ENCODE data around the gene ADGRG6.

The ADGRG6 gene

GRCh38 chr6:142385352-142385751, 83.5 kb downstream of the ADGRG6 start:
- no peaks in the 10 kb centered on the region for H3K27me3 ChIP-seq (replicated peaks; ENCODE audit: control insufficient read depth, insufficient read depth, low read length)
- no peak for TF ChIP-seq CTCF (IDR thresholded peaks at IDR 0.05; ENCODE audit: insufficient read depth, low read length, poor library complexity, severe bottlenecking)
- H3K36me3 ChIP-seq (ENCODE audit: control insufficient read depth, insufficient read depth, low read length) = no peaks in the 10 kb centered on the region
- no peak overlapping the region for H3K4me3 ChIP-seq (replicated peaks; ENCODE audit: low read depth, low read length)
- no peak for DNase-seq (ENCODE audit: extremely low read depth, insufficient read length)

- H3K27me3 ChIP-seq (replicated peaks; ENCODE audit: control insufficient read depth, insufficient read depth, low read length) = no peaks in the 10 kb centered on the region
- TF ChIP-seq CTCF (IDR thresholded peaks at IDR 0.05; ENCODE audit: insufficient read depth, low read length, poor library complexity, severe bottlenecking) = no peak
- no peak for DNase-seq (ENCODE audit: extremely low read depth, insufficient read length)
- H3K36me3 ChIP-seq (ENCODE audit: control insufficient read depth, insufficient read depth, low read length) = no peaks in the 10 kb centered on the region
- no peak overlapping the region for H3K4me3 ChIP-seq (replicated peaks; ENCODE audit: low read depth, low read length)
Observed at GRCh38 chr6:142386657-142387056, 84.8 kb downstream of the ADGRG6 start.

- no peaks in the 10 kb centered on the region for H3K27me3 ChIP-seq (replicated peaks; ENCODE audit: control insufficient read depth, insufficient read depth, low read length)
- H3K36me3 ChIP-seq (ENCODE audit: control insufficient read depth, insufficient read depth, low read length) = no peaks in the 10 kb centered on the region
- peak; percentile 58 for TF ChIP-seq CTCF (IDR thresholded peaks at IDR 0.05; ENCODE audit: insufficient read depth, low read length, poor library complexity, severe bottlenecking)
- DNase-seq (ENCODE audit: extremely low read depth, insufficient read length) = peak; percentile 6
- no peak overlapping the region for H3K4me3 ChIP-seq (replicated peaks; ENCODE audit: low read depth, low read length)
Observed at GRCh38 chr6:142387997-142388815, 86.4 kb downstream of the ADGRG6 start.

GRCh38 chr6:142395266-142395665, 93.5 kb downstream of the ADGRG6 start:
- no peak for TF ChIP-seq CTCF (IDR thresholded peaks at IDR 0.05; ENCODE audit: insufficient read depth, low read length, poor library complexity, severe bottlenecking)
- Histone ChIP-seq H3K36me3 (ENCODE audit: control insufficient read depth, insufficient read depth, low read length) (no peaks in the 10 kb centered on the region), H3K4me3 (replicated peaks; ENCODE audit: low read depth, low read length) (no peak overlapping the region), H3K27me3 (replicated peaks; ENCODE audit: control insufficient read depth, insufficient read depth, low read length) (no peaks in the 10 kb centered on the region; the same call in 1 of the 2 replicates)
- DNase-seq (ENCODE audit: extremely low read depth, insufficient read length) = no peak

- TF ChIP-seq CTCF (IDR thresholded peaks at IDR 0.05; ENCODE audit: insufficient read depth, low read length, poor library complexity, severe bottlenecking) = no peak
- Histone ChIP-seq H3K36me3 (ENCODE audit: control insufficient read depth, insufficient read depth, low read length) (no peaks in the 10 kb centered on the region), H3K4me3 (replicated peaks; ENCODE audit: low read depth, low read length) (no peak overlapping the region), H3K27me3 (replicated peaks; ENCODE audit: control insufficient read depth, insufficient read depth, low read length) (no peaks in the 10 kb centered on the region; the same call in 1 of the 2 replicates)
- peak; percentile 12 for DNase-seq (ENCODE audit: extremely low read depth, insufficient read length)
Observed at GRCh38 chr6:142395768-142396231, 94.0 kb downstream of the ADGRG6 start.

Data from GM06990 (cell line).